Measurements from ENCODE around the gene CNOT1. TPM values are rescaled to one million over a fixed set of nuclear protein-coding genes. Genes with fewer than 3 reads are reported as not detected.

CNOT1 gene
- total and polyA plus RNA-seq, 3 donors from 2014 or later = 267 to 449 (median 272) TPM

DNA sequence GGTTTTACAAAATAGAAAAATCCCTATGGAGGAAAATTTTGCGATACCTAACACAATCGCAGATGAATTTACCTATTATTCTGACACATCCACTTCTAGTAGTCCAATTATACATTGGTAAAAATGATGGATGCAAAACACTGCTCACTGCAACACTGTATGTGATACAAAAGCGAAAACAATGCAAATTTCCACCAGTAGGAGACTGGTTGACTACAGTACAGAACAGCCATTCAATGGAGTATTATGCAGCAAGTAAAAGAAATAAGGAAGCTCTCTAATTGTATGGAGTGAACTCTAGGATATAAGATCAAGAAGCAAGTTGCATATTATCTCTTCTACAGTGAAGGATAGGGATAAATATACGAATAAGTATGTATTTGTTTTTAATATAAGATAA lies 65.9 kb downstream of the CNOT1 start:
- 97 to 98% methylated on average over 4 of the region's 4 CpGs for WGBS, 2 donors
- H3K4me3 ChIP-seq = no peak overlapping the region
- H3K36me3 ChIP-seq (ENCODE audit: low read depth, missing control alignments) = no peaks in the 10 kb centered on the region
- no peaks in the 10 kb centered on the region for H3K4me1 ChIP-seq
- no peak for DNase-seq
- TF ChIP-seq, protein P1, sequence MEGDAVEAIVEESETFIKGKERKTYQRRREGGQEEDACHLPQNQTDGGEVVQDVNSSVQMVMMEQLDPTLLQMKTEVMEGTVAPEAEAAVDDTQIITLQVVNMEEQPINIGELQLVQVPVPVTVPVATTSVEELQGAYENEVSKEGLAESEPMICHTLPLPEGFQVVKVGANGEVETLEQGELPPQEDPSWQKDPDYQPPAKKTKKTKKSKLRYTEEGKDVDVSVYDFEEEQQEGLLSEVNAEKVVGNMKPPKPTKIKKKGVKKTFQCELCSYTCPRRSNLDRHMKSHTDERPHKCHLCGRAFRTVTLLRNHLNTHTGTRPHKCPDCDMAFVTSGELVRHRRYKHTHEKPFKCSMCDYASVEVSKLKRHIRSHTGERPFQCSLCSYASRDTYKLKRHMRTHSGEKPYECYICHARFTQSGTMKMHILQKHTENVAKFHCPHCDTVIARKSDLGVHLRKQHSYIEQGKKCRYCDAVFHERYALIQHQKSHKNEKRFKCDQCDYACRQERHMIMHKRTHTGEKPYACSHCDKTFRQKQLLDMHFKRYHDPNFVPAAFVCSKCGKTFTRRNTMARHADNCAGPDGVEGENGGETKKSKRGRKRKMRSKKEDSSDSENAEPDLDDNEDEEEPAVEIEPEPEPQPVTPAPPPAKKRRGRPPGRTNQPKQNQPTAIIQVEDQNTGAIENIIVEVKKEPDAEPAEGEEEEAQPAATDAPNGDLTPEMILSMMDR (IDR thresholded peaks at IDR 0.05) = no peak
- no peak for TF ChIP-seq POLR2A (IDR thresholded peaks at IDR 0.05)
- intact Hi-C loops (cut with DNase I; ENCODE audit: low total_unique reads) = no loop called here
- no peaks in the 10 kb centered on the region for H3K9me3 ChIP-seq
- no peak overlapping the region for H3K27ac ChIP-seq
- no peaks in the 10 kb centered on the region for H3K27me3 ChIP-seq

DNA sequence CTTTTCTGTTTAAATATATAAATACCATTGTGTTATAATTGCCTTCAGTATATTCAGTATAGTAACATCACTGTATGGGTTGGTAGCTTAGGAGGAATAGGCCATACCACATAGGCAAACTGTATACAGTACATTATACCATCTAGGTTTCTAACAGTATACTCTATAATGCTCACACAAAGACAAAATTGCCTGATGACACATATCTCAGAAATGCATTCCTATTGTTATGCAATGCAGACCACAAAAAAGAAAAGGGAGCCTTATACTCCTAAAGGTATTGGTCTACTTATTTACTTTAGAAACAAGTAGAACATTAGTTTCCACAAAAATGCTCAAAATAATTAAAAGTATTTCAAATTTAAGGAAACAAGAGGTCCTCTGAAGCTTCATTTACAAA lies 66.4 kb downstream of the CNOT1 start:
- no peaks in the 10 kb centered on the region for H3K4me1 ChIP-seq
- H3K27me3 ChIP-seq = no peaks in the 10 kb centered on the region
- intact Hi-C loops (cut with DNase I; ENCODE audit: low total_unique reads) = no loop called here
- H3K4me3 ChIP-seq = no peak overlapping the region
- H3K9me3 ChIP-seq = no peaks in the 10 kb centered on the region
- no peak for DNase-seq
- no peak overlapping the region for H3K27ac ChIP-seq
- no peaks in the 10 kb centered on the region for H3K36me3 ChIP-seq (ENCODE audit: low read depth, missing control alignments)
- no peak for TF ChIP-seq POLR2A (IDR thresholded peaks at IDR 0.05)
- TF ChIP-seq, protein P1 (IDR thresholded peaks at IDR 0.05) = no peak

DNA sequence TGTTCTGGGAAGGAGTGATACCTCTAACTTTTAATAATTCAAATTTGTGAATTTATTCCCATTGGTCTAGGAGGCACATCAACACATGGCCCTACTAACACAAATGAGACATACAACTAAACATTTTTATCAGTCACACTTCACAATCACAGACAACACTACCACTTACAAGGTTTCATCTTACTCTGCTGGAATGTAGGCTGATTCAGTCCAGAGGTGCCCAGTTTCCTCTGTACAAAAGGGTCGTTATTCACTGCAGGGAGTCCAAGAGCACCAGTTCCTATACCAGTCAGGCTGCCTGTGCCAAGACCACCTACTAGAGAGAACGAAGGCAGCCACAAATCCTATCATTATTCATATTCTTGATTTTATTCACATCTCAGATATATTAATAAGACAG lies 72.9 kb downstream of the CNOT1 start:
- intact Hi-C loops (cut with DNase I; ENCODE audit: low total_unique reads) = no loop called here
- no peak for DNase-seq
- TF ChIP-seq, protein P1 (IDR thresholded peaks at IDR 0.05) = no peak
- TF ChIP-seq POLR2A (IDR thresholded peaks at IDR 0.05) = no peak
- H3K27me3 ChIP-seq = no peaks in the 10 kb centered on the region
- H3K4me3 ChIP-seq = no peak overlapping the region
- no peaks in the 10 kb centered on the region for H3K4me1 ChIP-seq
- 71 to 95% methylated on average over 2 of the region's 2 CpGs for WGBS, 2 donors
- no peak overlapping the region for H3K27ac ChIP-seq
- no peaks in the 10 kb centered on the region for H3K9me3 ChIP-seq
- H3K36me3 ChIP-seq (ENCODE audit: low read depth, missing control alignments) = no peaks in the 10 kb centered on the region

DNA sequence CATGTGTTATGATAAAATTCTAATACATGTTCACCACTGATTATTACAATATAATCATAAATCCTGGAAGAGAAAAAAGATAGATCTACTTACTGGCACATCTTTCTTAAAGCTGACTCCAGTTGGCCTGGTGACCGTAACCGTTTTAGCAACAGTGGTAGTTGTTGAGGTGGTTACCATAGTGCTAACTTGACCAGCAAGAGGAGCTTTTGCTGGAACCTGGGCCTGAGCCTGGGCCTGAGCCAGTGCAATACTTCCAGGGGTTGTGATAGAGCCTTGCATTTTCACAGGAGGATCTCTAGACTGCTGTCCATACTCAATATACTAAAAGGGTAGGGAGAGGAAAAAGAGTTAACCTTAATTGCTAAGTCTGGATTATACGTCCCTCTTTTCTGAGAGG lies 78.1 kb downstream of the CNOT1 start:
- H3K9me3 ChIP-seq = no peaks in the 10 kb centered on the region
- H3K27ac ChIP-seq = no peak overlapping the region
- no peaks in the 10 kb centered on the region for H3K4me1 ChIP-seq
- WGBS, 2 donors = 78 to 80% methylated on average over 3 of the region's 3 CpGs
- no peak overlapping the region for H3K4me3 ChIP-seq
- intact Hi-C loops (cut with DNase I; ENCODE audit: low total_unique reads) = no loop called here
- TF ChIP-seq, protein P1 (IDR thresholded peaks at IDR 0.05) = no peak
- no peak for TF ChIP-seq POLR2A (IDR thresholded peaks at IDR 0.05)
- no peaks in the 10 kb centered on the region for H3K27me3 ChIP-seq
- no peak for DNase-seq
- H3K36me3 ChIP-seq (ENCODE audit: low read depth, missing control alignments) = no peaks in the 10 kb centered on the region

DNA sequence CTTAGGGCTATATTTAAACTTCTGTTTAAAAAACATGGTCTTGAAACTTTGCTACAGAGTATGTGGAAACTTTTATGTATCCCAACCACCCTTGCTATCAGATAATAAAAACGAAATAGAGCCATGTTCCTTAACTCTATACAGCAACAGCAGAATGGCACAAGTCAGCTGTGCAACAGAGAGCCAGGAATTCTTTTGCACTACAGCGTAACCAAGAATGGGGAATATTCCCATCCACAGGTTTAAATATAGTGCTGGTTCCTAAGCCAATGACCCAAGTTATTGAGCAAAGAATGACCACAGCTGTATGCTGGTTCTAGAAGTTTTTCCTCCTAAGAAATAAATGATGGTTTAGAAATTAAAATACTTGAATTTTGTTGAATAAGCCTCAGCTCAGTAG lies 81.2 kb downstream of the CNOT1 start:
- no peak overlapping the region for H3K27ac ChIP-seq
- intact Hi-C loops (cut with DNase I; ENCODE audit: low total_unique reads) = no loop called here

More for the DNA sequence above, 81.2 kb downstream of the CNOT1 start:
- H3K4me1 ChIP-seq = no peaks in the 10 kb centered on the region
- H3K27me3 ChIP-seq = no peaks in the 10 kb centered on the region
- H3K4me3 ChIP-seq = no peak overlapping the region
- TF ChIP-seq, protein P1 (IDR thresholded peaks at IDR 0.05) = no peak
- no peak for TF ChIP-seq POLR2A (IDR thresholded peaks at IDR 0.05)
- H3K9me3 ChIP-seq = no peaks in the 10 kb centered on the region
- WGBS, 2 donors = 50 to 70% methylated on average over 2 of the region's 2 CpGs
- no peak for DNase-seq
- H3K36me3 ChIP-seq (ENCODE audit: low read depth, missing control alignments) = no peaks in the 10 kb centered on the region

Measured in testis (tissue), 3 donors.